SK-N-SH (cell line): ENCODE data around the gene ZNF627. TPM values are rescaled to one million over a fixed set of nuclear protein-coding genes. Genes with fewer than 3 reads are reported as not detected.
"Not testable (repeated sequence)": the region's sequence is repeated elsewhere in the genome, so short reads cannot be mapped to it uniquely, and the experiment has no call there.

Source experiments
- CTCF ChIA-PET: fragments of 300-600, 350-600 bp; formaldehyde crosslinking; extraction: SDS; loops from one replicate; lab custom pipeline; 2021; lab: Yijun Ruan, JAX
- POLR2A ChIA-PET: fragments of 350-600 bp; sonication (Branson Sonifier 250); formaldehyde crosslinking; extraction: SDS; loops from one replicate; lab custom pipeline; 2020; ENCODE audit warnings: antibody characterized with exemption, inconsistent platforms; lab: Yijun Ruan, JAX
- DNase-seq: peaks from one replicate; pipeline ENCODE4 v3.0.0; 2012
- H2AFZ ChIP-seq: fragments of 200-600 bp; sonication (generic); 2 replicates; pipeline ENCODE4 v1.8.1; 2016; ENCODE audit warnings: antibody characterized with exemption, mild to moderate bottlenecking, low read depth
- H3F3A ChIP-seq: fragments of 200-600 bp; sonication (generic); replicated peaks from 2 replicates; pipeline ENCODE3; 2016; ENCODE audit warnings: antibody characterized with exemption, mild to moderate bottlenecking; ENCODE audit not compliant: insufficient read depth
- H3K27ac ChIP-seq, 2 experiments: fragments of 200-500 bp in 1 of 2; fragments of 200-600 bp in 1 of 2; sonication (Bioruptor generic) in 1 of 2; sonication (generic), shearing (Covaris generic) in 1 of 2; 2 replicates each; pipeline versions ENCODE4 v1.5.1 to v1.6.1; 2014 to 2016; ENCODE audit warnings: low read depth in 2 of 2, inconsistent platforms in 1 of 2, low read length in 1 of 2, mild to moderate bottlenecking in 1 of 2, mixed read lengths in 1 of 2
- H3K27me3 ChIP-seq: fragments of 200-600 bp; sonication (generic), shearing (Covaris generic); 2 replicates; pipeline ENCODE4 v1.6.1; 2016; ENCODE audit warnings: mixed run types; ENCODE audit not compliant: insufficient read depth
- H3K36me3 ChIP-seq, 2 experiments: fragments of 200-500 bp in 1 of 2; fragments of 200-600 bp in 1 of 2; sonication (Bioruptor generic) in 1 of 2; sonication (generic) in 1 of 2; replicated peaks in 1 of 2; 2 replicates each; pipeline versions ENCODE3 to v1.5.1; 2014 to 2016; ENCODE audit warnings: low read length in 1 of 2, mild to moderate bottlenecking in 1 of 2; ENCODE audit not compliant: insufficient read depth in 2 of 2, control insufficient read depth in 1 of 2
- H3K4me1 ChIP-seq, 2 experiments: fragments of 200-500 bp in 1 of 2; fragments of 200-600 bp in 1 of 2; sonication (Bioruptor generic) in 1 of 2; sonication (generic), shearing (Covaris generic) in 1 of 2; 2 replicates each; pipeline versions ENCODE4 v1.5.1 to v1.6.1; 2014 to 2016; ENCODE audit warnings: low read depth in 1 of 2, low read length in 1 of 2, mixed run types in 1 of 2; ENCODE audit not compliant: insufficient read depth in 2 of 2, control insufficient read depth in 1 of 2
- H3K4me2 ChIP-seq: fragments of 200-600 bp; sonication (generic), shearing (Covaris generic); 2 replicates; pipeline ENCODE4 v1.6.1; 2017; ENCODE audit warnings: mixed run types
- H3K4me3 ChIP-seq, 2 experiments: fragments of 200-500 bp in 1 of 2; fragments of 200-600 bp in 1 of 2; sonication (Bioruptor generic) in 1 of 2; sonication (generic), shearing (Covaris generic) in 1 of 2; 2 replicates each; pipeline versions ENCODE4 v1.5.1 to v1.8.1; 2014 to 2016; ENCODE audit warnings: low read depth in 2 of 2, inconsistent platforms in 1 of 2, low read length in 1 of 2, mild to moderate bottlenecking in 1 of 2, mixed read lengths in 1 of 2, moderate library complexity in 1 of 2
- H3K79me2 ChIP-seq: fragments of 200-600 bp; sonication (generic); 2 replicates; pipeline ENCODE4 v1.8.1; 2017; ENCODE audit warnings: mild to moderate bottlenecking; ENCODE audit not compliant: insufficient read depth
- H3K9ac ChIP-seq: fragments of 200-600 bp; sonication (generic); 2 replicates; pipeline ENCODE4 v1.6.1; 2017; ENCODE audit warnings: mixed run types
- H3K9me2 ChIP-seq: fragments of 200-600 bp; sonication (generic); 2 replicates; pipeline ENCODE4 v1.6.1; 2017; ENCODE audit warnings: mixed run types
- H3K9me3 ChIP-seq: fragments of 200-600 bp; sonication (generic); 2 replicates; pipeline ENCODE4 v1.6.1; 2017; ENCODE audit warnings: mixed run types, mild to moderate bottlenecking, moderate library complexity
- H4K20me1 ChIP-seq: fragments of 200-600 bp; sonication (generic); 2 replicates; pipeline ENCODE4 v1.6.1; 2017; ENCODE audit warnings: mild to moderate bottlenecking, mixed run types; ENCODE audit not compliant: insufficient read depth
- FOXM1 ChIP-seq: IDR thresholded peaks from 2 replicates; pipeline ENCODE4 v1.4.0; 2012; ENCODE audit warnings: low read depth, mild to moderate bottlenecking
- GATA2 ChIP-seq: sonication (generic); formaldehyde crosslinking; IDR thresholded peaks from 2 replicates; pipeline ENCODE4 v1.5.0; 2020; ENCODE audit warnings: mild to moderate bottlenecking, missing genetic modification reagents
- MEF2A ChIP-seq: IDR thresholded peaks from 2 replicates; pipeline ENCODE4 v1.4.0; 2012; ENCODE audit warnings: low read depth, borderline replicate concordance
- NRF1 ChIP-seq: IDR thresholded peaks from 2 replicates; pipeline ENCODE4 v1.6.1; 2012; ENCODE audit warnings: low read depth, mild to moderate bottlenecking, low read length
- POLR2AphosphoS5 ChIP-seq: IDR thresholded peaks from 2 replicates; pipeline ENCODE4 v1.6.1; 2012; ENCODE audit warnings: low read depth, low read length
- RCOR1 ChIP-seq: fragments of 150-350 bp; IDR thresholded peaks from 2 replicates; pipeline ENCODE4 v1.6.1; 2017; ENCODE audit warnings: antibody characterized with exemption, low read length
- RXRA ChIP-seq: IDR thresholded peaks from 2 replicates; pipeline ENCODE4 v1.4.0; 2012; ENCODE audit warnings: low read depth, mild to moderate bottlenecking, borderline replicate concordance
- SMC3 ChIP-seq: IDR thresholded peaks from 2 replicates; pipeline ENCODE4 v1.6.1; 2012; ENCODE audit warnings: low read depth, low read length, improper control_type of control experiment
- TAF1 ChIP-seq: IDR thresholded peaks from 2 replicates; pipeline ENCODE4 v1.6.1; 2012; ENCODE audit warnings: low read depth, mild to moderate bottlenecking, low read length, moderate library complexity, borderline replicate concordance
- YY1 ChIP-seq: IDR thresholded peaks from 2 replicates; pipeline ENCODE4 v1.4.0; 2012; ENCODE audit warnings: low read depth, mild to moderate bottlenecking
- WGBS: methylation state at CpG from one replicate; pipeline ENCODE4 v1.1.6; 2017; ENCODE audit warnings: low lambda C conversion rate; 5-methylcytosine and 5-hydroxymethylcytosine counted together
- polyA plus RNA-seq, 3 experiments: library from polyadenylated mRNA; depleted of rRNA; stranded (reverse); fragments of >200 nt; gene quantifications; 2 replicates each; pipeline ENCODE4 v1.2.3, GENCODE V29; 2012
- TF ChIP-seq, protein P1 (sequence below): IDR thresholded peaks from 2 replicates; pipeline ENCODE4 v1.4.0; 2012; ENCODE audit warnings: low read depth
- TF ChIP-seq, protein P2 (sequence below): fragments of 150-350 bp; IDR thresholded peaks from 2 replicates; pipeline ENCODE4 v1.6.1; 2017; ENCODE audit warnings: antibody characterized with exemption, low read length, low read depth, borderline replicate concordance

ZNF627 gene
- polyA plus RNA-seq, 1 of the 3 experiments (the other 2 are of a cell fraction), result 5.8 TPM

DNA sequence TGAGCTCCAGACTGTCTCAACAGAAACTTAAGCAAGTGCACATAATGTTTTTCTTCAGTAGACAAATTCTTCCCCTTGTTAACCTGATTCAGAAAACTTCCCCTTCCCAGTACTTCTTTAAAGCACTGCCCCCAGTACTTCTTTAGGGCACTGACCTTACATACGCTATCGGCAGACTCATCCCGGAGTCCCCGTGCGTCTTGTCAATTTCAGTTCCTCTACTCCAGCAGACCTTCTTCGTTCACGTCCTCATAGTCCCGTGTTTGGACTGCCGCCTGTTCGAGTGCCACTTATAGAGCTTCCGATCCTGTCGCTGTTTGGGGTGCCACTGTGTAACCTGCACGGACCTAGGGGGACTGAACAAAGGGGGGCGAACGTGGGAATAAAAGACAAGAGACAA lies 29.0 kb downstream of the ZNF627 start (continued):
- no peak for TF ChIP-seq SMC3
- TF ChIP-seq, all 33 proteins: peak for 0

DNA sequence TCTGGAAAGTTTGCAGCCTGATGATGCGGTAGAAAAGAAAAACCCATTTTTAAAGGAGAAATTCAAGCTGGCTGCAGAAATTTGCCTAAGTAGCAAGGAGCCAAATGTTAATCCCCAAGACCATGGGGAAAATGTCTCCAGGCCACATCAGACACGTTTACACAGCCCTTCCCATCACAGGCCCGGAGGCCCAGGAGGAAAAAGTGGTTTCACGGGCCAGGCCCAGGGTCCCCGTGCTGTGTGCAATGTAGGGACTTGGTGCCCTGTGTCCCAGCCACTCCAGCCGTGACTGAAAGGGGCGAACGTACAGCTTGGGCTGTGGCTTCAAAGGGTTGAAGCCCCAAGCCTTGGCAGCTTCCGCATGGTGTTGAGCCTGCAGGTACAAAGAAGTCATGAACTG lies 35.9 kb downstream of the ZNF627 start:
- POLR2A ChIA-PET, result no interaction called here
- H3K36me3 ChIP-seq, result no peaks in the 10 kb centered on the region
- H3F3A ChIP-seq, result no peaks in the 10 kb centered on the region

DNA sequence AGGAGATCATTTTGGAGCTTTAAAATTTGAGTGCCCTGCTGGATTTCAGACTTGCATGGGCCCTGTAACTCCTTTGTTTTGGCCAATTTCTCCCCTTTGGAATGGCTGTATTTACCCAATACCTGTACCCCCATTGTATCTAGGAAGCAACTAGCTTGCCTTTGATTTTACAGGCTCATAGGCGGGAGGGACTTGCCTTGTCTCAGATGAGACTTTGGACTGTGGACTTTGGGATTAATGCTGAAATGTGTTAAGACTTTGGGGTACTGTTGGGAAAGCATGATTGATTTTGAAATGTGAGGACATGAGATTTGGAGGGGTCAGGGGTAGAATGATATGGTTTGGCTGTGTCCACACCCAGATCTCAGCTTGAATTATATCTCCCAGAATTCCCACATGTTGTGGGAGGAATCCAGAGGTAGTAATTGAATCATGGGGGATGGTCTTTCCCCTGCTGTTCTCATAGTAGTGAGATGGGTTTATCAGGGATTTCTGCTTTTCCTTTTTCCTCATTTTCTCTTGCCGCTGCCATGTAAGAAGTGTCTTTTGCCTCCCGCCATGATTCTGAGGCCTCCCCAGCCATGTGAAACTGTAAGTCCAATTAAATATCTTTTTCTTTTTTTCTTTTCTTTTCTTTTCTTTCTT lies 36.9 kb downstream of the ZNF627 start:
- POLR2A ChIA-PET, H3K9ac ChIP-seq, H3K4me1 ChIP-seq, H3F3A ChIP-seq, H3K4me2 ChIP-seq, H3K27ac ChIP-seq, H3K9me3 ChIP-seq, DNase-seq, H2AFZ ChIP-seq, H3K4me3 ChIP-seq, H4K20me1 ChIP-seq, H3K9me2 ChIP-seq, H3K27me3 ChIP-seq, H3K79me2 ChIP-seq, CTCF ChIA-PET, H3K36me3 ChIP-seq: not testable (repeated sequence)
- 75% methylated on average over 3 of the region's 3 CpGs for WGBS

More for the DNA sequence above, 35.9 kb downstream of the ZNF627 start:
- H3K9me3 ChIP-seq, result no peaks in the 10 kb centered on the region
- H3K27me3 ChIP-seq, result no peaks in the 10 kb centered on the region
- DNase-seq, result no peak
- H3K4me2 ChIP-seq, result no peak overlapping the region
- no peaks in the 10 kb centered on the region for H3K79me2 ChIP-seq
- H3K9me2 ChIP-seq, result no peaks in the 10 kb centered on the region
- 43% methylated on average over 5 of the region's 9 CpGs for WGBS
- H2AFZ ChIP-seq, result no peak overlapping the region
- CTCF ChIA-PET, result no interaction called here
- H4K20me1 ChIP-seq, result no peaks in the 10 kb centered on the region
- no peak overlapping the region for H3K4me3 ChIP-seq
- H3K4me1 ChIP-seq, result no peaks in the 10 kb centered on the region
- no peak overlapping the region for H3K27ac ChIP-seq
- TF ChIP-seq RXRA, result no peak
- TF ChIP-seq MEF2A, result no peak
- TF ChIP-seq GATA2, result no peak
- TF ChIP-seq, protein P1, sequence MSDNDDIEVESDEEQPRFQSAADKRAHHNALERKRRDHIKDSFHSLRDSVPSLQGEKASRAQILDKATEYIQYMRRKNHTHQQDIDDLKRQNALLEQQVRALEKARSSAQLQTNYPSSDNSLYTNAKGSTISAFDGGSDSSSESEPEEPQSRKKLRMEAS, result no peak
- TF ChIP-seq, protein P2, sequence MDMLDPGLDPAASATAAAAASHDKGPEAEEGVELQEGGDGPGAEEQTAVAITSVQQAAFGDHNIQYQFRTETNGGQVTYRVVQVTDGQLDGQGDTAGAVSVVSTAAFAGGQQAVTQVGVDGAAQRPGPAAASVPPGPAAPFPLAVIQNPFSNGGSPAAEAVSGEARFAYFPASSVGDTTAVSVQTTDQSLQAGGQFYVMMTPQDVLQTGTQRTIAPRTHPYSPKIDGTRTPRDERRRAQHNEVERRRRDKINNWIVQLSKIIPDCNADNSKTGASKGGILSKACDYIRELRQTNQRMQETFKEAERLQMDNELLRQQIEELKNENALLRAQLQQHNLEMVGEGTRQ, result no peak
- no peak for TF ChIP-seq NRF1
- TF ChIP-seq, all 33 proteins: peak for 0
- no peak overlapping the region for H3K9ac ChIP-seq

GRCh38 chr19:11639245-11639601 lies 41.9 kb downstream of the ZNF627 start:
- peaks cover 0 to 2% of the 10 kb centered on the region in 2 experiments; a peak in 1 of 4 replicates for H3K4me1 ChIP-seq
- CTCF ChIA-PET, result interaction anchor here (0.7 to 1.1 kb wide), 2 partner anchors 16 to 62 kb away, joined by 3 to 4 read pairs; no protein-coding TSS in a partner anchor
- no peaks in the 10 kb centered on the region for H3K9me2 ChIP-seq
- no peaks in the 10 kb centered on the region for H3K36me3 ChIP-seq
- H3K79me2 ChIP-seq, result peaks cover 13% of the 10 kb centered on the region
- peak overlapping the region; percentile 98; the same call in 1 of the 2 replicates for H3K4me2 ChIP-seq
- no peaks in the 10 kb centered on the region for H4K20me1 ChIP-seq
- WGBS, result 0% methylated on average over 6 of the region's 7 CpGs
- H3K9ac ChIP-seq, result no peak overlapping the region
- H3K27me3 ChIP-seq, result no peaks in the 10 kb centered on the region
- TF ChIP-seq RXRA (no peak), POLR2AphosphoS5 (no peak), YY1 (no peak), TAF1 (no peak), RCOR1 (no peak), NRF1 (no peak), SMC3 (no peak), FOXM1 (no peak)
- TF ChIP-seq, all 33 proteins: peak for 0
- Histone ChIP-seq H2AFZ (peak overlapping the region; percentile 60; the same call in 1 of the 2 replicates), H3K4me3 (peak overlapping the region; percentile 65 to 99; a peak in 3 of 4 replicates), H3K27ac (peak overlapping the region in 1 of 2 experiments; percentile 36; a peak in 1 of 4 replicates), H3F3A (no peaks in the 10 kb centered on the region), H3K9me3 (no peaks in the 10 kb centered on the region)
- DNase-seq, result no peak
- POLR2A ChIA-PET, result interaction anchor here (0.6 kb wide), 1 partner anchor 368 kb away, joined by 7 read pairs; no protein-coding TSS in a partner anchor
